ENCODE data around the gene SHB. TPM values are rescaled to one million over a fixed set of nuclear protein-coding genes. Genes with fewer than 3 reads are reported as not detected.

Gene SHB
- total and polyA plus RNA-seq, 2 donors (not counting 1 experiment from before 2014, with no cell fraction given), result 9.9 to 13.9 TPM

- Histone ChIP-seq H2AFZ (ENCODE audit: low read length) (no peak overlapping the region), H3K4me2 (ENCODE audit: extremely low read depth, insufficient read depth, low read length) (no peak overlapping the region), H3K36me3 (ENCODE audit: control insufficient read depth, insufficient read depth, low read length) (peaks cover 2% of the 10 kb centered on the region), H3K79me2 (ENCODE audit: control insufficient read depth, insufficient read depth, low read length) (peaks cover 11% of the 10 kb centered on the region), H3K9ac (ENCODE audit: insufficient read depth, low read length) (no peak overlapping the region), H3K4me3 (replicated peaks in 1 of 4; ENCODE audit: control extremely low read depth in 1 of 4, insufficient read depth in 1 of 4, low read depth in 3 of 4, low read length in 4 of 4) (no peak overlapping the region), H3K9me3 (ENCODE audit: control insufficient read depth, insufficient read depth, low read depth, low read length) (no peaks in the 10 kb centered on the region), H3K4me1 (ENCODE audit: control insufficient read depth, extremely low read depth, insufficient read depth, low read length) (peaks cover 2% of the 10 kb centered on the region), H3K27me3 (ENCODE audit: control insufficient read depth, insufficient read depth, low read length) (no peaks in the 10 kb centered on the region), H4K20me1 (ENCODE audit: control insufficient read depth, extremely low read depth, insufficient read depth, low read length) (no peaks in the 10 kb centered on the region), H3K27ac (ENCODE audit: insufficient read depth, low read length) (no peak overlapping the region)
- DNase-seq (ENCODE audit: low read depth in 2 of 2), result peak in 1 of 2 donors; percentile 67
- TF ChIP-seq CTCF (conservative IDR thresholded peaks at IDR 0.05 in 1 of 2, IDR thresholded peaks at IDR 0.05 in 1 of 2; ENCODE audit: low read depth in 1 of 2, low read length in 2 of 2) (no peak), EZH2 (IDR thresholded peaks at IDR 0.05; ENCODE audit: low read length, missing control alignments) (no peak)
Measured at GRCh38 chr9:37931592-37931991, 137.4 kb downstream of the SHB start.

- Histone ChIP-seq H3K9me3 (ENCODE audit: control insufficient read depth, insufficient read depth, low read depth, low read length) (no peaks in the 10 kb centered on the region), H3K27ac (ENCODE audit: insufficient read depth, low read length) (no peak overlapping the region), H3K4me3 (replicated peaks in 1 of 4; ENCODE audit: control extremely low read depth in 1 of 4, insufficient read depth in 1 of 4, low read depth in 3 of 4, low read length in 4 of 4) (no peak overlapping the region), H3K27me3 (ENCODE audit: control insufficient read depth, insufficient read depth, low read length) (no peaks in the 10 kb centered on the region), H2AFZ (ENCODE audit: low read length) (no peak overlapping the region), H3K36me3 (ENCODE audit: control insufficient read depth, insufficient read depth, low read length) (peaks cover 2% of the 10 kb centered on the region), H4K20me1 (ENCODE audit: control insufficient read depth, extremely low read depth, insufficient read depth, low read length) (no peaks in the 10 kb centered on the region), H3K4me2 (ENCODE audit: extremely low read depth, insufficient read depth, low read length) (no peak overlapping the region), H3K79me2 (ENCODE audit: control insufficient read depth, insufficient read depth, low read length) (peaks cover 8% of the 10 kb centered on the region), H3K4me1 (ENCODE audit: control insufficient read depth, extremely low read depth, insufficient read depth, low read length) (peaks cover 3% of the 10 kb centered on the region), H3K9ac (ENCODE audit: insufficient read depth, low read length) (no peak overlapping the region)
- peak in 1 of 2 donors; percentile 81 for DNase-seq (ENCODE audit: low read depth in 2 of 2)
- TF ChIP-seq EZH2 (IDR thresholded peaks at IDR 0.05; ENCODE audit: low read length, missing control alignments) (no peak), CTCF (conservative IDR thresholded peaks at IDR 0.05 in 1 of 2, IDR thresholded peaks at IDR 0.05 in 1 of 2; ENCODE audit: low read depth in 1 of 2, low read length in 2 of 2) (no peak)
Measured at GRCh38 chr9:37929441-37929895, 139.6 kb downstream of the SHB start.

- no peak overlapping the region for H3K9ac ChIP-seq (ENCODE audit: insufficient read depth, low read length)
- no peak overlapping the region for H2AFZ ChIP-seq (ENCODE audit: low read length)
- no peak overlapping the region for H3K27ac ChIP-seq (ENCODE audit: insufficient read depth, low read length)
- no peak overlapping the region for H3K4me3 ChIP-seq (replicated peaks in 1 of 4; ENCODE audit: control extremely low read depth in 1 of 4, insufficient read depth in 1 of 4, low read depth in 3 of 4, low read length in 4 of 4)
- TF ChIP-seq CTCF (conservative IDR thresholded peaks at IDR 0.05 in 1 of 2, IDR thresholded peaks at IDR 0.05 in 1 of 2; ENCODE audit: low read depth in 1 of 2, low read length in 2 of 2) (no peak), EZH2 (IDR thresholded peaks at IDR 0.05; ENCODE audit: low read length, missing control alignments) (no peak)
- H4K20me1 ChIP-seq (ENCODE audit: control insufficient read depth, extremely low read depth, insufficient read depth, low read length), result no peaks in the 10 kb centered on the region
- H3K27me3 ChIP-seq (ENCODE audit: control insufficient read depth, insufficient read depth, low read length), result no peaks in the 10 kb centered on the region
- peaks cover 3% of the 10 kb centered on the region for H3K4me1 ChIP-seq (ENCODE audit: control insufficient read depth, extremely low read depth, insufficient read depth, low read length)
- H3K79me2 ChIP-seq (ENCODE audit: control insufficient read depth, insufficient read depth, low read length), result peaks cover 8% of the 10 kb centered on the region
- H3K36me3 ChIP-seq (ENCODE audit: control insufficient read depth, insufficient read depth, low read length), result peaks cover 2% of the 10 kb centered on the region
- no peak overlapping the region for H3K4me2 ChIP-seq (ENCODE audit: extremely low read depth, insufficient read depth, low read length)
- no peak for DNase-seq (ENCODE audit: low read depth in 2 of 2)
- no peaks in the 10 kb centered on the region for H3K9me3 ChIP-seq (ENCODE audit: control insufficient read depth, insufficient read depth, low read depth, low read length)
Measured at GRCh38 chr9:37928552-37929430, 140.2 kb downstream of the SHB start.
